ENCODE results near the gene ZCCHC13. TPM values are rescaled to one million over a fixed set of nuclear protein-coding genes. Genes with fewer than 3 reads are reported as not detected.

The ZCCHC13 gene
- total and polyA plus RNA-seq, 2 of the 13 experiments (the other 11 are each of a cell fraction or from before 2014, with no cell fraction given): not detected

DNA sequence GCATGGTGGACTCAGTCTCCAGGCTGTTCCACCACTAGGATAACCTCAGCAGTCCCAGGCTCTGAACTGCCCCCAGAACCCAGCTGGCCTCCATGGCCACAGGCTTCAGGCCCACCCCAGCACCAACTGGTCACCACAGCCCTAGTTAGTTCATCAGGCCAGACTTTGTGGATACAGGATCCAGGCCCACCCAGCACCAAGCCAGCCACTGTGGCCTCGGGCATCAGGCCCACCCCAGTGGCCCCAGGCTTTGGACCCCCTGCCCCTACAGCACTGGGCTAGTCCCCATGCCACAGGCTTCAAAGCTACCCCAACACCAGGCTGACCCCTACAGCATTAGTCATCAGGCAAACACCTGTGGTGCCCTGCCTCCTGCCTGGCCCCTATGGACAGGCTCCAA is 50.0 kb downstream of the ZCCHC13 start:
- WGBS (ENCODE audit: low lambda C conversion rate): no CpG with 5 or more reads among the region's 1 CpG

More for the DNA sequence above, 50.0 kb downstream of the ZCCHC13 start:
- H3K27ac ChIP-seq (ENCODE audit: extremely low read length, insufficient read depth, low read length): no peak overlapping the region
- no peaks in the 10 kb centered on the region for H3K79me2 ChIP-seq (ENCODE audit: insufficient read depth, low read length)
- DNase-seq (ENCODE audit: low spot score): no peak
- in situ Hi-C loops (cut with HindIII; ENCODE audit: extremely low pct_ligation_motif_present, low pct_unique_long_range_greater_than_20kb) (no loop called here), intact Hi-C loops (cut with micrococcal nuclease; ENCODE audit: unreplicated experiment) (no loop called here)
- H3K9me3 ChIP-seq (ENCODE audit: low read length): no peaks in the 10 kb centered on the region
- H3K4me3 ChIP-seq (replicated peaks in 1 of 3; ENCODE audit: insufficient read depth in 1 of 3, low read depth in 2 of 3, low read length in 3 of 3): no peak overlapping the region
- no peak for ATAC-seq
- TF ChIP-seq ZNF207 (IDR thresholded peaks at IDR 0.05; ENCODE audit: borderline replicate concordance) (no peak), KLF12 (CRISPR knock-in tag; IDR thresholded peaks at IDR 0.05; ENCODE audit: borderline replicate concordance) (no peak), ZNF354B (CRISPR knock-in tag; IDR thresholded peaks at IDR 0.05) (no peak), ZNF558 (CRISPR knock-in tag; IDR thresholded peaks at IDR 0.05; ENCODE audit: borderline replicate concordance) (no peak), WIZ (CRISPR knock-in tag; IDR thresholded peaks at IDR 0.05) (no peak), SAFB2 (CRISPR knock-in tag; IDR thresholded peaks at IDR 0.05; ENCODE audit: borderline replicate concordance, low read depth) (no peak), GATAD1 (CRISPR knock-in tag; IDR thresholded peaks at IDR 0.05) (no peak), ZNF468 (CRISPR knock-in tag; IDR thresholded peaks at IDR 0.05) (no peak), XBP1 (CRISPR knock-in tag; IDR thresholded peaks at IDR 0.05) (no peak), ZFP1 (CRISPR knock-in tag; IDR thresholded peaks at IDR 0.05) (no peak), HNRNPLL (IDR thresholded peaks at IDR 0.05; ENCODE audit: low read depth, low read length, poor library complexity, severe bottlenecking) (no peak), POLR2AphosphoS2 (IDR thresholded peaks at IDR 0.05; ENCODE audit: low read depth, low read length) (no peak), CCAR2 (optimal IDR thresholded peaks at IDR 0.05; ENCODE audit: low read depth, low read length) (no peak)
- TF ChIP-seq, protein P1, sequence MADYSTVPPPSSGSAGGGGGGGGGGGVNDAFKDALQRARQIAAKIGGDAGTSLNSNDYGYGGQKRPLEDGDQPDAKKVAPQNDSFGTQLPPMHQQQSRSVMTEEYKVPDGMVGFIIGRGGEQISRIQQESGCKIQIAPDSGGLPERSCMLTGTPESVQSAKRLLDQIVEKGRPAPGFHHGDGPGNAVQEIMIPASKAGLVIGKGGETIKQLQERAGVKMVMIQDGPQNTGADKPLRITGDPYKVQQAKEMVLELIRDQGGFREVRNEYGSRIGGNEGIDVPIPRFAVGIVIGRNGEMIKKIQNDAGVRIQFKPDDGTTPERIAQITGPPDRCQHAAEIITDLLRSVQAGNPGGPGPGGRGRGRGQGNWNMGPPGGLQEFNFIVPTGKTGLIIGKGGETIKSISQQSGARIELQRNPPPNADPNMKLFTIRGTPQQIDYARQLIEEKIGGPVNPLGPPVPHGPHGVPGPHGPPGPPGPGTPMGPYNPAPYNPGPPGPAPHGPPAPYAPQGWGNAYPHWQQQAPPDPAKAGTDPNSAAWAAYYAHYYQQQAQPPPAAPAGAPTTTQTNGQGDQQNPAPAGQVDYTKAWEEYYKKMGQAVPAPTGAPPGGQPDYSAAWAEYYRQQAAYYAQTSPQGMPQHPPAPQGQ (CRISPR knock-in tag; IDR thresholded peaks at IDR 0.05; ENCODE audit: borderline replicate concordance): no peak
- H2AFZ ChIP-seq (ENCODE audit: low read length): no peak overlapping the region
- ChIA-PET CTCF (ENCODE audit: low intra/inter-chr PET ratio, low total read pairs) (no interaction called here), POLR2A (no interaction called here)
- H4K20me1 ChIP-seq (ENCODE audit: insufficient read depth, low read length): no peaks in the 10 kb centered on the region
- BruUV-seq (replicated peaks): no TSS peak
- H3K27me3 ChIP-seq (ENCODE audit: control insufficient read depth in 1 of 2, insufficient read depth in 2 of 2, low read length in 2 of 2): no peaks in the 10 kb centered on the region
- H3K36me3 ChIP-seq (replicated peaks in 1 of 2; ENCODE audit: control insufficient read depth in 1 of 2, insufficient read depth in 2 of 2, low read length in 2 of 2): no peaks in the 10 kb centered on the region
- no peak for FAIRE-seq
- H3K4me2 ChIP-seq (ENCODE audit: low read depth, low read length): no peak overlapping the region
- no peak overlapping the region for H3K9ac ChIP-seq (ENCODE audit: insufficient read depth, low read depth, low read length)
- H3K4me1 ChIP-seq (ENCODE audit: insufficient read depth, low read length): no peaks in the 10 kb centered on the region

MicroRNA genes within 50 kb of the gene (microRNA counts, 767-probe panel; counts per million panel counts)
- microRNA hsa-miR-374a-5p (not detected), microRNA hsa-miR-545-3p (not detected)

Small RNA genes lying within 50 kb of the gene (microRNA-seq; reads per million reads assigned to microRNA genes)
- gene MIR374A: 548 reads per million, percentile 85 among the genes with 10 or more reads in this experiment
- 5.1 reads per million, percentile 32 among the genes with 10 or more reads in this experiment for gene MIR545

Small RNA genes lying within 50 kb of the gene (small RNA-seq; reads per million reads assigned to genes)
- gene AC004386.2 (ENCODE audit: insufficient read depth in 2 of 3, insufficient read length in 3 of 3, low read depth in 2 of 3, low replicate concordance in 1 of 3): 0 reads per million in 3 experiments
- 13.1 to 7,024 (median 4,151) reads per million in 3 experiments for gene MIR374A (ENCODE audit: insufficient read depth in 2 of 3, insufficient read length in 3 of 3, low read depth in 2 of 3, low replicate concordance in 1 of 3)
- 0.20 to 79.3 (median 35.1) reads per million in 3 experiments for gene MIR545 (ENCODE audit: insufficient read depth in 2 of 3, insufficient read length in 3 of 3, low read depth in 2 of 3, low replicate concordance in 1 of 3)
- 0 reads per million in 3 experiments for gene RF02119 (ENCODE audit: insufficient read depth in 2 of 3, insufficient read length in 3 of 3, low read depth in 2 of 3, low replicate concordance in 1 of 3)
- gene RF02120 (ENCODE audit: insufficient read depth in 2 of 3, insufficient read length in 3 of 3, low read depth in 2 of 3, low replicate concordance in 1 of 3): 0 reads per million in 3 experiments
- 0 reads per million in 3 experiments for gene RF02121 (ENCODE audit: insufficient read depth in 2 of 3, insufficient read length in 3 of 3, low read depth in 2 of 3, low replicate concordance in 1 of 3)
- 0 reads per million in 3 experiments for gene RF02122 (ENCODE audit: insufficient read depth in 2 of 3, insufficient read length in 3 of 3, low read depth in 2 of 3, low replicate concordance in 1 of 3)
- 0 reads per million in 3 experiments for gene RF02123 (ENCODE audit: insufficient read depth in 2 of 3, insufficient read length in 3 of 3, low read depth in 2 of 3, low replicate concordance in 1 of 3)

Other genes starting within 250 kb of the ZCCHC13 start
- gene SLC16A2, start 117.3 kb downstream of the ZCCHC13 start, total RNA-seq (2016; rRNA removed; fragmentation: Illumina TruSeq; extraction: Trizol): 0.07 TPM in 1 of 2 replicates, not detected in the other
- 0.05 and 0.08 TPM in 2 replicates for gene SLC16A2, start 117.3 kb downstream of the ZCCHC13 start, polyA plus RNA-seq (2011; rRNA removed)